H4 (cell line): ENCODE measurements around the gene BTAF1. TPM values are rescaled to one million over a fixed set of nuclear protein-coding genes. Genes with fewer than 3 reads are reported as not detected.
"Not testable (repeated sequence)": the region's sequence is repeated elsewhere in the genome, so short reads cannot be mapped to it uniquely, and the experiment has no call there.

Experiments used
- DNase-seq: peaks from one replicate; pipeline ENCODE4 v3.0.0-alpha.2; 2015; ENCODE audit warnings: low spot score
- total RNA-seq: library from RNA; depleted of rRNA; stranded (reverse); fragments of >200 nt; shearing (Covaris generic); gene quantifications from 2 replicates; pipeline ENCODE4 v1.2.3, GENCODE V29; 2014

BTAF1 gene
- total RNA-seq, 1 experiment from 2014 or later = 14.1 TPM

- DNase-seq = no peak
These were observed 55.0 kb downstream of the BTAF1 start for GRCh38 chr10:91978585-91978984.

- DNase-seq = no peak
These were observed 56.7 kb downstream of the BTAF1 start for GRCh38 chr10:91980319-91980718.

DNA sequence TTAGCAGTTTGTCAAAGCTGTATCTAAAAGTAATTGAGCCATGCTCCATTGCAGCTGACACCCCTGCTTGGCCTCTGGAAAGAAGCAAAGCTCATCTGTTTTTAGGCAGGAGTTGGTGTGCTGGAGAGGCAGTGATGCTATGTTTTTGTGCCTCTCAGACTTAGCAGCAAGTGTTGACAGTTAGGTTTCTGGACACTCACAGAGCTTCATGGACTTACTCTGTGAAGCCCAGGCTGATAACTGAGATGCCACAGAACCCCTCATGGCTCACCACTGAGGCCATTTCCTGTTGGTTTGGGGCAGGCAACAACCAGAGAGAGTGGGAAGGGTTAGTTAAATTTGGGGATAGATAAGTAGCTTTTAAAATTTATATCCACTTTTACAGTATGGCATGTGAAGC is 59.8 kb downstream of the BTAF1 start:
- no peak for DNase-seq

- no peak for DNase-seq
These were observed 63.9 kb downstream of the BTAF1 start for GRCh38 chr10:91987397-91988037.

- no peak for DNase-seq
These were observed 68.5 kb downstream of the BTAF1 start for GRCh38 chr10:91992031-91992430.

DNA sequence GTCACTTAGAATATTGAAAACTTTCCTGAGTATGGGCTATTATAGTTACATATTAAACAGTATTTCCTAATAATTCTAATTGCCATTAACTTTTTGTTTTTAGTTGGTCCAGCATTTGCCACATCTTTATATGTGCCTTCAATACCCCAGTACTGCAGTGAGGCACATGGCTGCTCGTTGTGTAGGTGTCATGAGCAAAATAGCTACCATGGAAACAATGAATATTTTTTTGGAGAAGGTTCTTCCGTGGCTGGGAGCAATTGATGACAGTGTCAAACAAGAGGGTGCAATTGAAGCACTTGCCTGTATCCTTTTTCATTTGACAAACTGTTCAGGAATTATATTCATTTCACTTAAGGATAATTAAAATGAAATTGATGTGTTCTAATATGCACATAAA is 72.7 kb downstream of the BTAF1 start:
- no peak for DNase-seq

- DNase-seq = no peak
These were observed 78.0 kb downstream of the BTAF1 start for GRCh38 chr10:92001581-92001980.

- DNase-seq = no peak
These were observed 78.4 kb downstream of the BTAF1 start for GRCh38 chr10:92001995-92002394.

DNA sequence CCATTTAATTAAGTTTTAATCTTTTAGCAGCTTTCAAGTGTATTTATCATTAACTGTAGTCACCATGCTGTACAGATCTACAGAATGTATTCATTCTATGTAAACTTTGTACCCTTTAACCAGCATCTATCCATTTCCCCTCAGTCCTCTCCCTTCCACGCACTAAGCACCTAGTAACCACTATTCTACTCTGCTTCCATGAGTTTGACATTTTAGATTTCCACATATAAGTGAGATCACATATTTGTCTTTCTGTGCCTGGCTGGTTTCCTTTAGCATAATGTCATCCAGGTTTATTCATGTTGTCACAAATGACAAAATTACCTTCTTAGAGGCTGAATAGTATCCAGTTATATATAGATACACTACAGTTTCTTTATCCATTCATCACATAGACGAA is 79.7 kb downstream of the BTAF1 start:
- no peak for DNase-seq

- no peak for DNase-seq
These were observed 82.4 kb downstream of the BTAF1 start for GRCh38 chr10:92005978-92006377.

- DNase-seq = no peak
These were observed 85.9 kb downstream of the BTAF1 start for GRCh38 chr10:92009445-92009844.

DNA sequence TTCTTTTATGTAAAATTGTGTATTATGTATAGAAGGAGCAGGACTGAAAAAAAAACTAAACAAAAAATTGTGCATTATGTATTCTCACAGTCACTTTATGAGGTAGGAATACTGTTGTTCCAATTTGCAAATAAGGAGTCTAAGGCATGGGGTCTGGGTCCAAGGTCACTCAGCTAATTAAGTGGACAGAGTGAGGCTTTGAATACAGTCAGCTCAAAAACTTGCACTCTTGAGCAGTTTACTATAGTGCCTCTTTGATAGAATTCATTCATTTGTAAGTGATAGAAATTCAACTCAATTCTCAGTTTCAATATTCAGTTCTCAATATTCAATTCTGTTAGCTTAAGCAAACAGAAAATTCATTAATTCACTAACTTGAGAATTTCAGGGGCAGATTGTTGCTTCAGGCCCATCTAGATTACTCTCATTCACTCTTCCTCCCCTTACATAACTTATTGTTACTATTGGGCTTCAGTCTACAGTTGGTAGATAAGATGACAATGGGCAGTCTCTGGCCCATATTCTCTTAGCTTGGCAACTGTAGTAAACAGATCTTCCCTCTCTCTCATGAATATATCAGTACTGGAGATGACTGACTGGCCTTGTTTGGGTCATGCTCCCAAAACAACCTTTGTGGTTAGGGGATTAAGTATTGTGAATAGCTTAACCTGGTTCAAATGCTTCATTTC is 86.6 kb downstream of the BTAF1 start:
- no peak for DNase-seq

DNA sequence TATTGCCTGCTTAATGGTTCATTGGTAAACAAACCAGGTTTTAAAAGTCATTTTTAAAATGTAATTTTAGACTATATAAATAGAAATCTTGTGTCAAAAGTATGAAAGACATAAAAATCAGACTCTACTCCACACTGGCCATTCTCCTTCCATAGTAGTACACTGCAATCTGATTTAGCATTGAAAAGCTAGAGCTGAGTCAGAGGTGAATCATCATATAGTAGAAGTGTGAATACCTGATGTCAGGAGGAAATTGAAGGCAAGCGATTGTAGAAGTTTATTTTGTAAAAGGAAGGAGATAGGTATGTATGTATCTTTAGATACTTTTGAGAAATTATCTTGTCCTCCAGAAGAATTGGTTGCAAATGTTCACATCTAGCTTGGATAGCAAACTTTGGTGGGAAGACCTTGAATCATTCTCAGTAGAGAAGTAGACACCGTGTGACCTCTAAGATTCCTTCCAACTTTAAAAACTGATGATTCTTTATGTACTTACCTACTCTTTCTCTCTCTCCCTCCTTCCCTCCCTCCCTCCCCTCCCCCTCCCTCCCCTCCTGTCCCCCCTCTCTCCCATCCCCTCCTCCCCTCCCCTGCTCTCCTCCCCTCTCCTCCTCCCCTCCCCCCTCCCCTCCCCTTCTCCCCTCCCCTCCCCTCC is 88.1 kb downstream of the BTAF1 start:
- peak; percentile 24 for DNase-seq

DNA sequence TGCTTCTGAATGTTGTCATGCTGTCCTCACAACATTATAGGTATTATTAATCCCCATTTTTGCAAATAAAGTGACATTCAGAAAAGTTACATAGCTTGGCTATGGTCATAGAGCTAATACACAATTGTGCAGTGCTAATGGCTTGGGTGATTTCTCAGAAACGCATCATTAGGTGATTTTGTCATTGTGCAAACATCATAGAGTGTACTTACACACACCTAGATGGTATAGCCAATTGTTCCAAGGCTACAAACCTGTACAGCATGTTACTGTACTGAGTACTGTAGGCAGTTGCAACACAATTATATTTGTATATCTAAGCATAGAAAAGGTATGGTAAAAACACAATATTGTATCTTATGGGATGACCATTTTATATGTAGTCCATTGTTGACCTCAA is 91.0 kb downstream of the BTAF1 start:
- DNase-seq = no peak

DNA sequence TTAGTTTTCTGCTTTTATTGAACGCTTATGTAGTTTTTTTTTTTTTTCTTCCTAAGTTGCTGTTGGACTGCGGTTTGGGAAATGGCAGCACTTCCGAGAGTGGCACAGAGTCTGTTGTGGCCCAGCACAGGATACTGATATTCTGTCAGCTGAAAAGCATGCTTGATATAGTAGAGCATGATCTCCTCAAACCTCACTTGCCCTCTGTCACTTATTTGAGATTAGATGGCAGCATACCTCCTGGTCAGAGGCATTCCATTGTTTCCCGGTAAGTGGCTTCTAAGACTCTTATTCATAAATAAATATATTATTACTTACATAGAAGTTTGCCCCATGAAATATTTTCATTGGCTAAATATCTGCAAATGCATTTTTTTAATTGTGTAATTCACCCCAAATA is 101.1 kb downstream of the BTAF1 start:
- no peak for DNase-seq

GRCh38 chr10:92025340-92025739 is 101.8 kb downstream of the BTAF1 start:
- DNase-seq = peak; percentile 19

DNA sequence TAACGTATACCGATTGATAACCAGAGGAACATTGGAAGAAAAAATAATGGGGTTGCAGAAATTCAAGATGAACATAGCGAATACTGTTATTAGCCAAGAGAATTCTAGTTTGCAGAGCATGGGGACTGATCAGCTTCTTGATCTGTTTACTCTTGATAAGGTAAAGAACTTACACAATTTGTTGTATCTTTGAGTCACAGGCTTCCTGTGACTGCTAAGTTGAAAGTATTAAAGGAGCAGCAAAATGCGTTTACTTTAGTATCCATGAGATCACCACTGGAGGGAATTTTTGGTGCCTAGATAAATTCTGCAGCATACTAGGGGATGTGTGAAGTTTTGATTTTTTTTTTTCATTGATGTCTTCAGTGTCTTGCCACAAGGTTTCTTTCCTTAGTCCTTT is 103.6 kb downstream of the BTAF1 start:
- no peak for DNase-seq

GRCh38 chr10:92031580-92031979 is 108.0 kb downstream of the BTAF1 start:
- DNase-seq = no peak

DNA sequence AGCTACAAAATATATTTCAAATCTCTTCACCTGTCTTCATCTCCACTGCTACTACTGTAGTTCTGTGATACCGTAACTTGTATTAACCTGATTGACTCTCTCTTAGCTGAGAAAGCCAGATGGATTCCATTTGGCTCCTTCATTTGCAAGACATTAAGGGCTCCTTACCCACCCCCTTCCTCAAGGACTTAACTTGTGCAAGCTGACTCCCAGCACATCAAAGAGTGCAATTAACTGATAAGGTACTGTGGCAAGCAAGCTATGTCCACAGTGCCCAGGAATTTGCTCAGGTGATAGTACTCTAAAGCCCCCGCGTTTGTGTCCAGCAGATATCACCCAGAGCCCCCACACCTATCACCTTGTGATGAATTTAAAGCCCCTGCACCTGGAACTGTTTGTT is 109.5 kb downstream of the BTAF1 start:
- not testable (repeated sequence) for DNase-seq

DNA sequence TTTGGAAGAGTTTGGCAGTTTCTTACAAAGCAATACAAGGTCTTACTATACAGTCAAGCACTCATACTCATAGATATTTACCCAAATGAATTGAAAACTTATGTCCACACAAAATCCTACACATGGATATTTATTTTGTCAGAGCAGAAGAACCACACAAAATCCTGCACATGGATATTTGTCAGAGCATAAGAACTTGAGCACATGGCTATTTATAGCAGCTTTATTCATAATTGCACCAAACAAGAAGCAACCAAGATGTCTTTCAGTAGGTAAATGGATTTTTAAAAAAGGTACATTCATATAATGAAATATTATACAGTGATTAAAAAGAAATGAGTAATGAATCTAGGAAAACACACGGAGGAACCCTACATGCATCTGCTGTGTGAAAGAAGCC is 115.4 kb downstream of the BTAF1 start:
- no peak for DNase-seq

DNA sequence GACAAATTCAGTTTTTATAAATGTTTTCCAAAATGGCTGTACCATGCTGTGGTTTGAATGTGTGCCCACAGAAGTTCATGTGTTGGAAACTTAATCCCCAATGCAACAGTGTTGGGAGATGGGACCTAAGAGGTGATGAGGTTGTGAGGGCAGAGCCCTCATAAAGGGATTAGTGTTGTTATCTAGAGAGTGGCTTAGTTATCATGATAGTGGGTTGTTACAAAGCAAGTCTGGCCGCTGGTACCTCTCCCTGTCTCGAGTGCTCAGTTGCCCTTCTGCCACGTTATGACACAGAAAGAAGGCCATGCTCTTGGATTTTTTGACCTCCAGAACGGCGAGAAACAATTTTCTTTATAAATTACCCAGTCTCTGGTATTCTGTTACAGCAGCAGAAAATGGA is 119.0 kb downstream of the BTAF1 start:
- no peak for DNase-seq

DNA sequence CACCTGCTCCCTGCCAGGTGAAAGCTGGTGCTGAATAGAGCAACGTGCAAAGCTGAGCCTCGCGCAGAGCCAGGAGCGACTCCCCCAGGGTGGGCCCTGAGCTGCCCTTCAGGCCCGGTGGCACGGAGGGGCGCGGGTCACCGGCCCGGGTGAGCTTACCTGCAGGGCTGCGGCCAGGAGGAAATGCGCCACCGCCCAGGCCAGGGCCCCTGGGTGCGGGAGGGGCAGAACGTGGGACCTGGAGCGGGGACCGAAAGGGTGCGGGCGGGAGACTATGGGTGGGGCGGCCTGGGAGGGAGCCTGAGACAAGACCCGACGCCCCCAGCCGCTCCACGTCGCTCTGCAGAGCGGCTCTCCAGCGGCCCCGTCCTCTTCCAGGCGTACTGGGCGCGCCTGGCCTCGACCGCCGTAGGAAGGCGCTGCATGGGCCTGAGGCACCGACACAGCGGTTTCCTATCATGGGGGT is 122.1 kb downstream of the BTAF1 start:
- no peak for DNase-seq

GRCh38 chr10:92047215-92047614 is 123.6 kb downstream of the BTAF1 start:
- no peak for DNase-seq
